MM.1S (cell line): Measurements from ENCODE around the gene PDE4B.

Experiments used
- CTCF ChIP-seq: fragments of 300-600 bp; sonication (generic); IDR thresholded peaks from 2 replicates; pipeline ENCODE4 v1.5.1; 2016; ENCODE audit warnings: antibody characterized with exemption, low read length, mixed read lengths
- EZH2 ChIP-seq: fragments of 300-600 bp; sonication (generic); optimal IDR thresholded peaks from 2 replicates; pipeline ENCODE3; 2017; ENCODE audit warnings: low read depth, mild to moderate bottlenecking, antibody characterized with exemption, low read length, mixed read lengths

GRCh38 chr1:65880611-65881010 is 87.9 kb downstream of the PDE4B start:
- TF ChIP-seq CTCF (no peak), EZH2 (no peak)
